ENCODE data around the gene FNDC10. TPM values are rescaled to one million over a fixed set of nuclear protein-coding genes. Genes with fewer than 3 reads are reported as not detected.
"Not testable (repeated sequence)": the region's sequence is repeated elsewhere in the genome, so short reads cannot be mapped to it uniquely, and the experiment has no call there.

Gene FNDC10
- total RNA-seq = 1 to 10 TPM; 1.3 to 2.3 TPM

- H3K27me3 ChIP-seq = no peaks in the 10 kb centered on the region
- no peak within 1 kb of the TSS for H3K4me3 ChIP-seq
- H3K36me3 ChIP-seq (replicated peaks in 1 of 2; ENCODE audit: insufficient read depth in 1 of 2, low read depth in 2 of 2) = no peaks in the 10 kb centered on the region
- intact Hi-C loops (cut with DNase I) = no loop called here
- TF ChIP-seq CTCF (IDR thresholded peaks at IDR 0.05) (no peak), POLR2A (IDR thresholded peaks at IDR 0.05) (no peak)
- peaks cover 26% of the 10 kb centered on the region for H3K4me1 ChIP-seq
- 5% methylated on average over 42 of the region's 125 CpGs; no CpG with 5 or more reads in 1 of the 2 donors for WGBS, 2 donors
- ATAC-seq = no peak
- no peak within 1 kb of the TSS for H3K27ac ChIP-seq
- peak in 1 of 4 donors; percentile 10 for DNase-seq
- H3K9me3 ChIP-seq = no peaks in the 10 kb centered on the region
Observed at GRCh38 chr1:1599935-1600860, at the start of gene FNDC10. FNDC10 (minus strand) TSS chr1:1600135; CDS start chr1:1600015, 120 bp downstream.

- 93 to 94% methylated on average over 11 of the region's 11 CpGs for WGBS, 2 donors
- ATAC-seq; H3K4me1 ChIP-seq; H3K27ac ChIP-seq; H3K27me3 ChIP-seq; intact Hi-C loops (cut with DNase I); H3K9me3 ChIP-seq; H3K4me3 ChIP-seq: not testable (repeated sequence)
- peaks cover 6 to 18% of the 10 kb centered on the region in 2 donors for H3K36me3 ChIP-seq (replicated peaks in 1 of 2; ENCODE audit: insufficient read depth in 1 of 2, low read depth in 2 of 2)
- DNase-seq = peak in 1 of 4 donors; percentile 5
Observed at GRCh38 chr1:1648265-1648664, 48.3 kb upstream of the FNDC10 start.

GRCh38 chr1:1647567-1648241 is 47.8 kb upstream of the FNDC10 start:
- DNase-seq = peak in 1 of 4 donors; percentile 4
- H3K27ac ChIP-seq; H3K4me3 ChIP-seq; intact Hi-C loops (cut with DNase I); ATAC-seq; H3K9me3 ChIP-seq; H3K27me3 ChIP-seq; H3K4me1 ChIP-seq: not testable (repeated sequence)
- peaks cover 6 to 18% of the 10 kb centered on the region in 2 donors for H3K36me3 ChIP-seq (replicated peaks in 1 of 2; ENCODE audit: insufficient read depth in 1 of 2, low read depth in 2 of 2)
- WGBS, 2 donors = 73 to 84% methylated on average over 17 of the region's 17 CpGs

GRCh38 chr1:1646326-1646725 is 46.4 kb upstream of the FNDC10 start:
- H3K4me3 ChIP-seq; H3K9me3 ChIP-seq; H3K27ac ChIP-seq; H3K4me1 ChIP-seq; H3K27me3 ChIP-seq; H3K36me3 ChIP-seq (replicated peaks in 1 of 2; ENCODE audit: insufficient read depth in 1 of 2, low read depth in 2 of 2); intact Hi-C loops (cut with DNase I); ATAC-seq; DNase-seq: not testable (repeated sequence)
- WGBS, 2 donors = 80 to 85% methylated on average over 4 to 5 of the region's 5 CpGs

GRCh38 chr1:1640711-1641461 is 41.0 kb upstream of the FNDC10 start:
- WGBS, 2 donors = 92 to 94% methylated on average over 15 to 21 of the region's 38 CpGs
- H3K9me3 ChIP-seq; DNase-seq; ATAC-seq; H3K36me3 ChIP-seq (replicated peaks in 1 of 2; ENCODE audit: insufficient read depth in 1 of 2, low read depth in 2 of 2); H3K27ac ChIP-seq; H3K4me3 ChIP-seq; H3K4me1 ChIP-seq; intact Hi-C loops (cut with DNase I); H3K27me3 ChIP-seq: not testable (repeated sequence)

GRCh38 chr1:1640081-1640480 is 40.1 kb upstream of the FNDC10 start:
- H3K27ac ChIP-seq; H3K36me3 ChIP-seq (replicated peaks in 1 of 2; ENCODE audit: insufficient read depth in 1 of 2, low read depth in 2 of 2); ATAC-seq; H3K27me3 ChIP-seq; intact Hi-C loops (cut with DNase I); H3K9me3 ChIP-seq; H3K4me3 ChIP-seq; H3K4me1 ChIP-seq; DNase-seq: not testable (repeated sequence)
- 89 to 95% methylated on average over 6 to 10 of the region's 25 CpGs for WGBS, 2 donors

GRCh38 chr1:1639368-1639767 is 39.4 kb upstream of the FNDC10 start:
- H3K4me3 ChIP-seq; H3K27me3 ChIP-seq; H3K36me3 ChIP-seq (replicated peaks in 1 of 2; ENCODE audit: insufficient read depth in 1 of 2, low read depth in 2 of 2); H3K4me1 ChIP-seq; intact Hi-C loops (cut with DNase I); H3K9me3 ChIP-seq; DNase-seq; ATAC-seq; H3K27ac ChIP-seq: not testable (repeated sequence)
- 95% methylated on average over 13 of the region's 16 CpGs; no CpG with 5 or more reads in 1 of the 2 donors for WGBS, 2 donors

GRCh38 chr1:1638528-1638927 is 38.6 kb upstream of the FNDC10 start:
- H3K9me3 ChIP-seq; DNase-seq; H3K27me3 ChIP-seq; H3K36me3 ChIP-seq (replicated peaks in 1 of 2; ENCODE audit: insufficient read depth in 1 of 2, low read depth in 2 of 2); intact Hi-C loops (cut with DNase I); H3K4me3 ChIP-seq; H3K4me1 ChIP-seq; ATAC-seq; H3K27ac ChIP-seq: not testable (repeated sequence)
- WGBS, 2 donors = 89 to 94% methylated on average over 6 to 12 of the region's 13 CpGs

GRCh38 chr1:1637479-1637875 is 37.5 kb upstream of the FNDC10 start:
- H3K4me3 ChIP-seq; H3K36me3 ChIP-seq (replicated peaks in 1 of 2; ENCODE audit: insufficient read depth in 1 of 2, low read depth in 2 of 2); H3K9me3 ChIP-seq; H3K27me3 ChIP-seq; H3K27ac ChIP-seq; ATAC-seq; intact Hi-C loops (cut with DNase I); H3K4me1 ChIP-seq: not testable (repeated sequence)
- 95 to 100% methylated on average over 5 to 9 of the region's 14 CpGs for WGBS, 2 donors
- peak in 1 of 4 donors; percentile 1 for DNase-seq
